ENCODE results near the gene NCMAP. TPM values are rescaled to one million over a fixed set of nuclear protein-coding genes. Genes with fewer than 3 reads are reported as not detected.
"Not testable (repeated sequence)": the region's sequence is repeated elsewhere in the genome, so short reads cannot be mapped to it uniquely, and the experiment has no call there.

Gene NCMAP
- total RNA-seq, 2 experiments from 2014 or later: 0.11 to 0.20 TPM

DNA sequence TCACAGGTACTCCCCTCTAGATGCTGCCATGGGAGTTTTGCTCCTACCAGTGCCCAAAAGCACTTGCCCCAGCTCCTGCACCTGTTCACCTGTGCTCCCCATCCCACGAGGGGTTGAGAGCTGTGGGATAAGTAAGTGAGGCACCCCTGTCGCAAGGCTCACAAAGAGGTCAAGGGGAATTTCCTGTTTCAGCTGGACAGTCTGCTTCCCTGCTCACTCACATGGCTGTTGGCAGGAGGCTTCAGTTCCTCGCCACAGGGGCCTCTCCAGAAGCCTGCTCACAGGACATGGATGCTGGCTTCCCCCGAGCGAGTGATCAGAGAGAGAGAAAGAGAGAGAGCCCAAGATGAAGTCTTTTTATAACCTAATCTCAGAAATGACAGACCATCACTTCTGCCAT, 8.7 kb upstream of the NCMAP start:
- Mint-ChIP-seq H3K27ac (no peak overlapping the region), H3K4me1 (ENCODE audit: low read depth) (peaks cover 17% of the 10 kb centered on the region)
- ATAC-seq: no peak

DNA sequence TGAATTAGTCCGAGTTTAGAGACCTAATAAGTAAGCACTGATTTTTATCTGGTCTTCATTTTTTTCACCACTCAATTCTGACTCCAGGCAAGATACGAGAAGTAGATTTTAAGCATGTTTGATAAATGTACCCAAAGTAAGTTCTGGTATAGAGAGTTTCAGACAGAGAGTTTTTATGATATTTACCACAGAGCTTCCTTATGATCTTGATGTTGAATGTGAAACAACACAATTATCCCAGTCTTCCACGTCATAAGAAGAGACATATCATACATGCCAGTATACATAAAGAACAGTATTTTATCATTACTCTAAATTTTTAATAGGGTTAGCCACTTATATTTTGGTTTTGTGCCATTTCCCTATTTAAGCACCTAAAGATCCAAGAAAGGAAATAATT, 7.8 kb upstream of the NCMAP start:
- Mint-ChIP-seq H3K4me3 (no peak overlapping the region), H3K4me1 (ENCODE audit: low read depth) (peaks cover 17% of the 10 kb centered on the region), H3K27me3 (peaks cover 2% of the 10 kb centered on the region), H3K27ac (no peak overlapping the region), H3K36me3 (ENCODE audit: low read depth) (no peaks in the 10 kb centered on the region), H3K9me3 (no peaks in the 10 kb centered on the region)
- CTCF ChIA-PET: interaction anchor here (0.6 to 4.2 kb wide), 4 partner anchors 27 to 488 kb away, joined by 4 to 21 read pairs (median 4); no protein-coding TSS in a partner anchor
- POLR2A ChIA-PET: interaction anchor here (0.6 kb wide), 1 partner anchor 337 kb away, joined by 3 read pairs; no protein-coding TSS in a partner anchor
- intact Hi-C loops (cut with micrococcal nuclease): loop anchor here (10.0 kb wide), 1 partner anchor 87 kb away; no protein-coding TSS in a partner anchor
- DNase-seq (no peak), ATAC-seq (no peak)
- TF ChIP-seq, protein P1, sequence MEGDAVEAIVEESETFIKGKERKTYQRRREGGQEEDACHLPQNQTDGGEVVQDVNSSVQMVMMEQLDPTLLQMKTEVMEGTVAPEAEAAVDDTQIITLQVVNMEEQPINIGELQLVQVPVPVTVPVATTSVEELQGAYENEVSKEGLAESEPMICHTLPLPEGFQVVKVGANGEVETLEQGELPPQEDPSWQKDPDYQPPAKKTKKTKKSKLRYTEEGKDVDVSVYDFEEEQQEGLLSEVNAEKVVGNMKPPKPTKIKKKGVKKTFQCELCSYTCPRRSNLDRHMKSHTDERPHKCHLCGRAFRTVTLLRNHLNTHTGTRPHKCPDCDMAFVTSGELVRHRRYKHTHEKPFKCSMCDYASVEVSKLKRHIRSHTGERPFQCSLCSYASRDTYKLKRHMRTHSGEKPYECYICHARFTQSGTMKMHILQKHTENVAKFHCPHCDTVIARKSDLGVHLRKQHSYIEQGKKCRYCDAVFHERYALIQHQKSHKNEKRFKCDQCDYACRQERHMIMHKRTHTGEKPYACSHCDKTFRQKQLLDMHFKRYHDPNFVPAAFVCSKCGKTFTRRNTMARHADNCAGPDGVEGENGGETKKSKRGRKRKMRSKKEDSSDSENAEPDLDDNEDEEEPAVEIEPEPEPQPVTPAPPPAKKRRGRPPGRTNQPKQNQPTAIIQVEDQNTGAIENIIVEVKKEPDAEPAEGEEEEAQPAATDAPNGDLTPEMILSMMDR (IDR thresholded peaks at IDR 0.05): no peak

More for the DNA sequence above, 8.7 kb upstream of the NCMAP start:
- Mint-ChIP-seq H3K4me3 (no peak overlapping the region), H3K27me3 (peaks cover 2% of the 10 kb centered on the region), H3K36me3 (ENCODE audit: low read depth) (no peaks in the 10 kb centered on the region), H3K9me3 (no peaks in the 10 kb centered on the region)
- POLR2A ChIA-PET: no interaction called here
- TF ChIP-seq, protein P1 (IDR thresholded peaks at IDR 0.05): no peak
- intact Hi-C loops (cut with micrococcal nuclease): loop anchor here (10.0 kb wide), 1 partner anchor 88 kb away; no protein-coding TSS in a partner anchor
- no peak for DNase-seq
- CTCF ChIA-PET: interaction anchor here (1.5 to 4.2 kb wide), 3 partner anchors 27 to 156 kb away, joined by 4 to 21 read pairs (median 5); no protein-coding TSS in a partner anchor

DNA sequence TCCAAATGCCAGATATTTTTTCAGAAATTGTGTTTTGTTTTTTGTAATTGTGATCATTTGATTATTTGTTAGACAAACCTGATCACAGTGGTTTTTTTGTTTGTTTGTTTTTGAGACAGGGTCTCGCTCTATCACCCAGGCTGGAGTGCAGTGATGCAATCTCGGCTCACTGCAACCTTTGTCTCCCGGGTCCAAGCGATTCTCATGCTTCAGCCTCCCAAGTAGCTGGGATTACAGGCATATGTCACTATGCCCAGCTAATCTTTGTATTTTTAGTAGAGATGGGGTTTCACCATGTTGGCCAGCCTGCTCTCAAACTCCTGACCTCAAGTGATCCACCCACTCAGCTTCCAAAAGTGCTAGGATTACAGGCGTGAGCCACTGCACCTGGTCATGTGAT, 6.7 kb upstream of the NCMAP start:
- ATAC-seq; H3K27ac Mint-ChIP-seq; H3K9me3 Mint-ChIP-seq; H3K36me3 Mint-ChIP-seq (ENCODE audit: low read depth); H3K4me3 Mint-ChIP-seq; H3K27me3 Mint-ChIP-seq; POLR2A ChIA-PET; DNase-seq: not testable (repeated sequence)
- CTCF ChIA-PET: interaction anchor here (1.0 kb wide), 1 partner anchor 157 kb away, joined by 3 read pairs; no protein-coding TSS in a partner anchor
- intact Hi-C loops (cut with micrococcal nuclease): loop anchor here (10.0 kb wide), 1 partner anchor 86 kb away; no protein-coding TSS in a partner anchor
- peaks cover 17% of the 10 kb centered on the region for H3K4me1 Mint-ChIP-seq (ENCODE audit: low read depth)

DNA sequence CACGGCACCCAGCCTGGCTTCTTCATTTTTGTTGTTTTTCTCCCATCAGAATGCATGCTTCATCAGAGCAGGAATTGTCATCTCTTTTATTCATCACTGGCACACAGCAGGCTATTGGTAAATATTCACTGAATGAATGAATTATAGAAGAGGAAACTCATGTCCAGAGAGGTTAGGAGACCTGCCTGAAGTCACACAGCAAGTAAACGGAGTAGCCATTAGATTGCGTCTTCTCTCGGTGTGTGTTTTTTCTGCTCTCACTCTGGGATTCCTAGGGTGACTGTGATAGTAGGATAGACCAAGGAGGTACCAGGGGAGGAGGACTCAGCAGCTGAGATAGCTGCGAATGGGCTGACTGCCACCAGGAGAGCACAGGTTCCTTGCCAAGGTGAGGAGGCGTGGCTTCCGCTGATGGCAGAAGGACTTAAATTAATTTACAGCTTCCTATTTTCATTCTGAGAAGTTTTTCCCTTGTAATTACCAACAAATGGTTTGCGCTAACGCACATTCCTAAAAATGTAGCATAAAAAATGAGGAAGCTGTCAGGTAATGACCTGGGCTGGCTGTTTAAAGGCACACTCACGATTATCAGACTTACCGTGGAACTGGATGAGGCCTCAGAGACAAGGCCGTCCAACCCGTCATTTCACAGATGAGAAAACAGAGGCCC, 4.5 kb upstream of the NCMAP start:
- Mint-ChIP-seq H3K4me3 (no peak overlapping the region), H3K4me1 (ENCODE audit: low read depth) (peaks cover 10% of the 10 kb centered on the region), H3K27ac (no peak overlapping the region), H3K9me3 (no peaks in the 10 kb centered on the region), H3K36me3 (ENCODE audit: low read depth) (no peaks in the 10 kb centered on the region), H3K27me3 (peaks cover 8% of the 10 kb centered on the region)
- ATAC-seq: no peak
- intact Hi-C loops (cut with micrococcal nuclease): no loop called here
- TF ChIP-seq, protein P1 (IDR thresholded peaks at IDR 0.05): no peak
- no peak for DNase-seq
- ChIA-PET CTCF (interaction anchor here (1.0 to 1.1 kb wide), 2 partner anchors 9 to 35 kb away, joined by 3 to 5 read pairs; no protein-coding TSS in a partner anchor), POLR2A (interaction anchor here (0.8 kb wide), 1 partner anchor 134 kb away, joined by 3 read pairs; no protein-coding TSS in a partner anchor)

DNA sequence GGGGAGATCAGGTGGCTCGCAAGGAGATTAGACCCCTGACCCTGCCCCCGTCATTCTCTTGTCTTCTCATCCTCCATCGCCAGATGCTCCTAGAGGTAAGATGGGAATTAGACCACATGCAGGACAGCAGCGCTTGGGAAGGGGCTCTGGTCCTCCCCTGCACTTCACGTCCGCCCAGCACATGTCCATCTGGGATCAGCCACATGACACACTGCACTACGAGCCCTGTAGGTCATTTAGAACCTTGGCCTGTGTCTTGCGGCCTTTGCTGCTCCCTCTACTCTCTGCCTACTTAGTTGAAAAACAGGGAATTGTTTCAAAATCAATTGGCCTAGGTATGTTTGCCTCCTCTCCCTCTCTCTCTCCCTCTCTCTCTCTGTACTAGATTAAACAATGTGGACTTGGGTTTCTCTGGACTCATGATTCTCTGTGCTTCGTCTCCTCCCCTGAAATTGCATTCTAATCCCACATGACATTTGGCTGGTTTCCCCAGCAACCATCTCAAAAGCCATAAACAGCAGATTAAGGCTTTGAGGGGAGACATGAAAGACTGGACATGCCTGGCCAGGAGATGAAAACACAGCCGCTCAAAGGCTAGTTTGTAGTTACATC, 3.8 kb upstream of the NCMAP start:
- no peak for ATAC-seq
- Mint-ChIP-seq H3K27me3 (peaks cover 14% of the 10 kb centered on the region), H3K9me3 (no peaks in the 10 kb centered on the region), H3K4me3 (no peak overlapping the region), H3K36me3 (ENCODE audit: low read depth) (no peaks in the 10 kb centered on the region), H3K27ac (no peak overlapping the region), H3K4me1 (ENCODE audit: low read depth) (peaks cover 11% of the 10 kb centered on the region)
- CTCF ChIA-PET: interaction anchor here (1.0 to 1.1 kb wide), 2 partner anchors 10 to 34 kb away, joined by 3 to 5 read pairs; no protein-coding TSS in a partner anchor
- POLR2A ChIA-PET: interaction anchor here (0.8 kb wide), 1 partner anchor 135 kb away, joined by 3 read pairs; no protein-coding TSS in a partner anchor
- TF ChIP-seq, protein P1 (IDR thresholded peaks at IDR 0.05): no peak
- DNase-seq: no peak
- intact Hi-C loops (cut with micrococcal nuclease): no loop called here

All from activated CD8-positive, alpha-beta T cell treated with anti-CD3 and anti-CD28 coated beads for 36 hours (primary cell).